ENCODE measurements around the gene HDAC1. TPM values are rescaled to one million over a fixed set of nuclear protein-coding genes. Genes with fewer than 3 reads are reported as not detected.
A peak's percentile ranks its signal among the peaks of the same experiment; 100 is the strongest.

The HDAC1 gene
- total and polyA plus RNA-seq, 10 of the 15 experiments (the other 5 are each of a cell fraction or from before 2014, with no cell fraction given): 147 to 331 (median 168) TPM

DNA sequence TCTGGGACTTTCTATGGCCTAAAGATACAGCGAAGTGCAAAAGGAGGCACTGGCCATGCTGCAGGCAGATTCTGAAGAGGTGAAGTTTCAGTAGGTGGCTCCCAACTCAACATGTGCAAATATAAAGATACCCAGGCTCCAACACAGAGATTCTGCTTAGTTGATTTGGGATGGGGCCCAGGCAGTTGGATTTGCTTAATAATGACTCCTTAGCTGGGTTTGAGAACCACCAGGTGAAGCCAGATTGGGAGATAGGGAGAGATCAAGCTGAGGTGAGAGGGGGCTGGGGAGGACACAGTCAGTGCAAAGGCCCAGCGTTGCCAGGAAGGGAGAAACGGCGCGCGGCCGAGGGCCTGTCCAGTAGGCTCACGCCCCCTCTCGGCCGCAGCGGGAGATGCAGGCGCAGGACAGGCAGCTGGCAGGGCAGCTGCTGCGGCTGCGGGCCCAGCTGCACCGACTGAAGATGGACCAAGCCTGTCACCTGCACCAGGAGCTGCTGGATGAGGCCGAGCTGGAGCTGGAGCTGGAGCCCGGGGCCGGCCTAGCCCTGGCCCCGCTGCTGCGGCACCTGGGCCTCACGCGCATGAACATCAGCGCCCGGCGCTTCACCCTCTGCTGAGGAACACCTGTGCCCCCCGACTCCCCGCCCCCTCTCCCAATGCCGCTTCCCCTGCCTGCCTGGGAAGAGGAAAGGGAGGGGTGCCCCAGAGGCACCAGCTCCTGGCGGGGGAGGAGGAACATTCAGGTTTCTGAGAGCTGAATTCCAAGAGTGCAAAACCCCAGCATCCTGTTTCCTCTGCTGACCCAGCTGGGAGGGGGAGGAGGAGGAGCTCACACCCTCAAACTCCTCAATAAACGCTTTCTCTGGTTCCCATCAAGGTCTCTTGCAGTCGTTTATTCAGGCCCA, 43.6 kb upstream of the HDAC1 start:
- in situ Hi-C loops (cut with MboI) (no loop called here), intact Hi-C loops (cut with micrococcal nuclease; ENCODE audit: unreplicated experiment) (no loop called here)
- no TSS peak for BruUV-seq (replicated peaks)
- 4% methylated on average over 29 of the region's 31 CpGs for WGBS (ENCODE audit: insufficient coverage, insufficient replicate concordance, low lambda C conversion rate, missing lambda C conversion rate)
- Histone ChIP-seq H3K79me2 (ENCODE audit: control insufficient read depth, insufficient read depth, low read length) (peaks cover 26% of the 10 kb centered on the region), H3K27ac (ENCODE audit: control insufficient read depth, insufficient read depth) (peak overlapping the region; percentile 89), H3K4me3 (peak overlapping the region; percentile 10; the same call in 1 of the 2 replicates), H3K4me1 (ENCODE audit: control insufficient read depth, insufficient read depth, low read length) (peaks cover 52% of the 10 kb centered on the region), H3K4me2 (ENCODE audit: control insufficient read depth, insufficient read depth) (peak overlapping the region; percentile 32), H3K36me3 (ENCODE audit: control insufficient read depth in 2 of 2, insufficient read depth in 2 of 2, low read length in 1 of 2) (no peaks in the 10 kb centered on the region), H2AFZ (ENCODE audit: control insufficient read depth, low read depth, low read length) (peak overlapping the region; percentile 78), H4K20me1 (ENCODE audit: control insufficient read depth, insufficient read depth) (no peaks in the 10 kb centered on the region), H3K9me3 (replicated peaks; ENCODE audit: control insufficient read depth, insufficient read depth, low read length) (no peaks in the 10 kb centered on the region), H3K9ac (ENCODE audit: control insufficient read depth, insufficient read depth, low read length) (no peak overlapping the region), H3K27me3 (replicated peaks in 1 of 2; ENCODE audit: control insufficient read depth in 2 of 2, insufficient read depth in 2 of 2, low read length in 1 of 2) (no peaks in the 10 kb centered on the region)
- ChIA-PET SMC1A (ENCODE audit: uncharacterized antibody, unreplicated experiment) (interaction anchor here (0.5 to 14.4 kb wide), 19 partner anchors 7 to 403 kb away, joined by 3 to 124 read pairs (median 4); partner anchors contain the start of genes BSDC1, IQCC and RBBP4), POLR2A (interaction anchor here (0.6 to 3.5 kb wide), 12 partner anchors 10 to 89 kb away, joined by 3 to 21 read pairs (median 4); partner anchors contain the start of genes CCDC28B, HDAC1 and TXLNA), CTCF (interaction anchor here (0.6 to 9.6 kb wide), 40 partner anchors 9 to 275 kb away, joined by 3 to 123 read pairs (median 6); partner anchors contain the start of genes BSDC1, CCDC28B, EIF3I and HDAC1), RAD21 (ENCODE audit: unreplicated experiment) (interaction anchor here (0.6 to 4.7 kb wide), 20 partner anchors 9 to 185 kb away, joined by 3 to 45 read pairs (median 3); partner anchors contain the start of genes EIF3I, HDAC1, MARCKSL1 and TMEM234)
- FAIRE-seq (no peak), DNase-seq (ENCODE audit: low read depth, low spot score) (no peak), ATAC-seq (peak; percentile 69)
- TF ChIP-seq PAX5 (IDR thresholded peaks at IDR 0.05; ENCODE audit: borderline replicate concordance, low read depth, low read length) (peak; percentile 24; the same call in 1 of the 2 replicates), SRF (IDR thresholded peaks at IDR 0.05; ENCODE audit: low read depth in 2 of 2, low read length in 2 of 2) (no peak), STAT3 (IDR thresholded peaks at IDR 0.05; ENCODE audit: low read depth, low read length) (no peak), MTA3 (IDR thresholded peaks at IDR 0.05; ENCODE audit: borderline replicate concordance, low read length) (no peak), RCOR1 (conservative IDR thresholded peaks at IDR 0.05; ENCODE audit: low read depth, low read length) (no peak), BHLHE40 (IDR thresholded peaks at IDR 0.05; ENCODE audit: borderline replicate concordance in 1 of 2, low read depth in 2 of 2, low read length in 1 of 2) (peak; percentile 60 to 70; a peak in 3 of 4 replicates), RAD51 (IDR thresholded peaks at IDR 0.05) (no peak), KLF5 (IDR thresholded peaks at IDR 0.05; ENCODE audit: partially characterized antibody) (peak; percentile 19), YY1 (IDR thresholded peaks at IDR 0.05; ENCODE audit: low read depth, low read length) (peak; percentile 37; the same call in 1 of the 2 replicates), CREM (IDR thresholded peaks at IDR 0.05; ENCODE audit: low read depth) (peak; percentile 35; the same call in 1 of the 2 replicates), IKZF1 (conservative IDR thresholded peaks at IDR 0.05) (peak; percentile 62), RAD21 (IDR thresholded peaks at IDR 0.05; ENCODE audit: insufficient read depth, low read depth, low read length) (peak; percentile 64), MEF2A (IDR thresholded peaks at IDR 0.05; ENCODE audit: insufficient read depth, low read depth, low read length) (0 out of 2 replicates have a peak, but pooled peaks have one; percentile 6)
- TF ChIP-seq, protein P1, sequence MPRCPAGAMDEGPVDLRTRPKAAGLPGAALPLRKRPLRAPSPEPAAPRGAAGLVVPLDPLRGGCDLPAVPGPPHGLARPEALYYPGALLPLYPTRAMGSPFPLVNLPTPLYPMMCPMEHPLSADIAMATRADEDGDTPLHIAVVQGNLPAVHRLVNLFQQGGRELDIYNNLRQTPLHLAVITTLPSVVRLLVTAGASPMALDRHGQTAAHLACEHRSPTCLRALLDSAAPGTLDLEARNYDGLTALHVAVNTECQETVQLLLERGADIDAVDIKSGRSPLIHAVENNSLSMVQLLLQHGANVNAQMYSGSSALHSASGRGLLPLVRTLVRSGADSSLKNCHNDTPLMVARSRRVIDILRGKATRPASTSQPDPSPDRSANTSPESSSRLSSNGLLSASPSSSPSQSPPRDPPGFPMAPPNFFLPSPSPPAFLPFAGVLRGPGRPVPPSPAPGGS (IDR thresholded peaks at IDR 0.05; ENCODE audit: borderline replicate concordance, insufficient read depth, low read depth, low read length, poor library complexity, severe bottlenecking): no peak
- TF ChIP-seq, protein P2, sequence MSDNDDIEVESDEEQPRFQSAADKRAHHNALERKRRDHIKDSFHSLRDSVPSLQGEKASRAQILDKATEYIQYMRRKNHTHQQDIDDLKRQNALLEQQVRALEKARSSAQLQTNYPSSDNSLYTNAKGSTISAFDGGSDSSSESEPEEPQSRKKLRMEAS (IDR thresholded peaks at IDR 0.05; ENCODE audit: low read depth, low read length): no peak
- TF ChIP-seq, protein P3, sequence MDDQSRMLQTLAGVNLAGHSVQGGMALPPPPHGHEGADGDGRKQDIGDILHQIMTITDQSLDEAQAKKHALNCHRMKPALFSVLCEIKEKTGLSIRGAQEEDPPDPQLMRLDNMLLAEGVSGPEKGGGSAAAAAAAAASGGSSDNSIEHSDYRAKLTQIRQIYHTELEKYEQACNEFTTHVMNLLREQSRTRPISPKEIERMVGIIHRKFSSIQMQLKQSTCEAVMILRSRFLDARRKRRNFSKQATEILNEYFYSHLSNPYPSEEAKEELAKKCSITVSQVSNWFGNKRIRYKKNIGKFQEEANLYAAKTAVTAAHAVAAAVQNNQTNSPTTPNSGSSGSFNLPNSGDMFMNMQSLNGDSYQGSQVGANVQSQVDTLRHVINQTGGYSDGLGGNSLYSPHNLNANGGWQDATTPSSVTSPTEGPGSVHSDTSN (IDR thresholded peaks at IDR 0.05; ENCODE audit: insufficient replicate concordance, low read depth, low read length): peak; percentile 12
- TF ChIP-seq, protein P4, sequence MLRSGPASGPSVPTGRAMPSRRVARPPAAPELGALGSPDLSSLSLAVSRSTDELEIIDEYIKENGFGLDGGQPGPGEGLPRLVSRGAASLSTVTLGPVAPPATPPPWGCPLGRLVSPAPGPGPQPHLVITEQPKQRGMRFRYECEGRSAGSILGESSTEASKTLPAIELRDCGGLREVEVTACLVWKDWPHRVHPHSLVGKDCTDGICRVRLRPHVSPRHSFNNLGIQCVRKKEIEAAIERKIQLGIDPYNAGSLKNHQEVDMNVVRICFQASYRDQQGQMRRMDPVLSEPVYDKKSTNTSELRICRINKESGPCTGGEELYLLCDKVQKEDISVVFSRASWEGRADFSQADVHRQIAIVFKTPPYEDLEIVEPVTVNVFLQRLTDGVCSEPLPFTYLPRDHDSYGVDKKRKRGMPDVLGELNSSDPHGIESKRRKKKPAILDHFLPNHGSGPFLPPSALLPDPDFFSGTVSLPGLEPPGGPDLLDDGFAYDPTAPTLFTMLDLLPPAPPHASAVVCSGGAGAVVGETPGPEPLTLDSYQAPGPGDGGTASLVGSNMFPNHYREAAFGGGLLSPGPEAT (IDR thresholded peaks at IDR 0.05; ENCODE audit: low read depth): no peak

Data from GM12878 (cell line).